Measurements from ENCODE around the gene MROH7. TPM values are rescaled to one million over a fixed set of nuclear protein-coding genes. Genes with fewer than 3 reads are reported as not detected.

MROH7 gene
- polyA plus RNA-seq, 1 donor from 2014 or later = not detected

GRCh38 chr1:54745274-54745673, 103.7 kb downstream of the MROH7 start:
- Histone ChIP-seq H3K27ac (ENCODE audit: low read length) (no peak overlapping the region), H3K79me2 (replicated peaks; ENCODE audit: insufficient read depth, low read length) (no peaks in the 10 kb centered on the region), H3K9me2 (ENCODE audit: insufficient read depth, low read length) (no peaks in the 10 kb centered on the region), H2AFZ (ENCODE audit: low read depth, low read length) (no peak overlapping the region), H3K9ac (ENCODE audit: low read length) (no peak overlapping the region), H4K20me1 (ENCODE audit: insufficient read depth) (no peaks in the 10 kb centered on the region), H3K9me3 (ENCODE audit: low read length) (no peaks in the 10 kb centered on the region), H3K4me3 (ENCODE audit: low read length) (no peak overlapping the region), H3K27me3 (ENCODE audit: insufficient read depth, low read depth, low read length) (no peaks in the 10 kb centered on the region), H3K36me3 (ENCODE audit: insufficient read depth, low read length) (no peaks in the 10 kb centered on the region), H3K4me2 (ENCODE audit: low read length) (no peak overlapping the region), H3F3A (ENCODE audit: insufficient read depth, low read length, poor library complexity, severe bottlenecking) (no peaks in the 10 kb centered on the region)
- TF ChIP-seq POLR2AphosphoS5 (IDR thresholded peaks at IDR 0.05) (no peak), TAF1 (IDR thresholded peaks at IDR 0.05; ENCODE audit: low read depth) (no peak), MXI1 (conservative IDR thresholded peaks at IDR 0.05; ENCODE audit: poor library complexity, severe bottlenecking) (no peak), SMC3 (conservative IDR thresholded peaks at IDR 0.05; ENCODE audit: poor library complexity) (no peak), EZH2 (IDR thresholded peaks at IDR 0.05; ENCODE audit: borderline replicate concordance, insufficient read depth, low read length, poor library complexity, severe bottlenecking) (no peak), REST (IDR thresholded peaks at IDR 0.05; ENCODE audit: borderline replicate concordance) (no peak), CTCF (IDR thresholded peaks at IDR 0.05; ENCODE audit: poor library complexity, severe bottlenecking) (no peak), RAD21 (conservative IDR thresholded peaks at IDR 0.05) (no peak), EP300 (conservative IDR thresholded peaks at IDR 0.05; ENCODE audit: poor library complexity, severe bottlenecking) (no peak)

GRCh38 chr1:54745864-54746263, 104.3 kb downstream of the MROH7 start:
- H3K9me3 ChIP-seq (ENCODE audit: low read length) = no peaks in the 10 kb centered on the region
- no peak overlapping the region for H3K4me3 ChIP-seq (ENCODE audit: low read length)
- no peaks in the 10 kb centered on the region for H3K36me3 ChIP-seq (ENCODE audit: insufficient read depth, low read length)
- no peaks in the 10 kb centered on the region for H3F3A ChIP-seq (ENCODE audit: insufficient read depth, low read length, poor library complexity, severe bottlenecking)
- TF ChIP-seq RAD21 (conservative IDR thresholded peaks at IDR 0.05) (no peak), POLR2AphosphoS5 (IDR thresholded peaks at IDR 0.05) (no peak), EP300 (conservative IDR thresholded peaks at IDR 0.05; ENCODE audit: poor library complexity, severe bottlenecking) (no peak), REST (IDR thresholded peaks at IDR 0.05; ENCODE audit: borderline replicate concordance) (no peak), TAF1 (IDR thresholded peaks at IDR 0.05; ENCODE audit: low read depth) (no peak), EZH2 (IDR thresholded peaks at IDR 0.05; ENCODE audit: borderline replicate concordance, insufficient read depth, low read length, poor library complexity, severe bottlenecking) (no peak), SMC3 (conservative IDR thresholded peaks at IDR 0.05; ENCODE audit: poor library complexity) (no peak), MXI1 (conservative IDR thresholded peaks at IDR 0.05; ENCODE audit: poor library complexity, severe bottlenecking) (no peak), CTCF (IDR thresholded peaks at IDR 0.05; ENCODE audit: poor library complexity, severe bottlenecking) (no peak)
- H3K27me3 ChIP-seq (ENCODE audit: insufficient read depth, low read depth, low read length) = no peaks in the 10 kb centered on the region
- H3K79me2 ChIP-seq (replicated peaks; ENCODE audit: insufficient read depth, low read length) = no peaks in the 10 kb centered on the region
- H3K27ac ChIP-seq (ENCODE audit: low read length) = no peak overlapping the region
- no peak overlapping the region for H3K4me2 ChIP-seq (ENCODE audit: low read length)
- H2AFZ ChIP-seq (ENCODE audit: low read depth, low read length) = no peak overlapping the region
- no peak overlapping the region for H3K9ac ChIP-seq (ENCODE audit: low read length)
- no peaks in the 10 kb centered on the region for H3K9me2 ChIP-seq (ENCODE audit: insufficient read depth, low read length)
- H4K20me1 ChIP-seq (ENCODE audit: insufficient read depth) = no peaks in the 10 kb centered on the region

All from neural cell (in vitro differentiated cells).